Astrocyte of the spinal cord (primary cell): Measurements from ENCODE around the gene AKAP12.

Source experiments
- DNase-seq: peaks from one replicate; pipeline ENCODE4 v3.0.0; 2011; ENCODE audit warnings: low read depth, low spot score
- H3K4me3 ChIP-seq: 2 replicates; pipeline ENCODE4 v1.5.1; 2011; ENCODE audit warnings: low read depth, mild to moderate bottlenecking, low read length, moderate library complexity
- in situ Hi-C: cut with HindIII; loops from 2 replicates; pipeline ENCODE4 v1.10.0; 2017; ENCODE audit warnings: low sequenced_read_pairs
- TF ChIP-seq, protein P1 (sequence below): IDR thresholded peaks from 2 replicates; pipeline ENCODE4 v1.5.1; 2012; ENCODE audit warnings: low read depth, mild to moderate bottlenecking, low read length, inconsistent platforms

AKAP12 gene

DNA sequence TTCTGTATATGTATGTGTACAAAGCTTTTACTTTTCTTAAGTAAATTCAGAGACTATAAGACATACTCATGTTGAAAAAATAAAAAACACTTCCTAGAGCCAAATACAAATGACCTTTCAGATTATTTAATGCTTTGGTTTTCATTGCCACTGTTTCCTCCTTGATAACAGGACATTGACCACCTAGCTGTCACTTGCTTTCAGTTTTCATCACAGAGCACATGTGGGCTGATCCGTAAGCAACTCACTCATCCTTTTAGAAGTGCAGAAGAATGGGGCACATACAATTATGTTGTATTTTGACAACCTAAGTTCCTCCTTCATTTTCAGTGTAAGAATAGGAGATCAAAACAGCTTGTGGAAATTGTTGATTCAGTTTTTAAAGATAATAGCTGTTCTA, 145.4 kb downstream of the AKAP12 start:
- no peak for DNase-seq
- H3K4me3 ChIP-seq, result no peak overlapping the region
- in situ Hi-C loops, result no loop called here
- TF ChIP-seq, protein P1, sequence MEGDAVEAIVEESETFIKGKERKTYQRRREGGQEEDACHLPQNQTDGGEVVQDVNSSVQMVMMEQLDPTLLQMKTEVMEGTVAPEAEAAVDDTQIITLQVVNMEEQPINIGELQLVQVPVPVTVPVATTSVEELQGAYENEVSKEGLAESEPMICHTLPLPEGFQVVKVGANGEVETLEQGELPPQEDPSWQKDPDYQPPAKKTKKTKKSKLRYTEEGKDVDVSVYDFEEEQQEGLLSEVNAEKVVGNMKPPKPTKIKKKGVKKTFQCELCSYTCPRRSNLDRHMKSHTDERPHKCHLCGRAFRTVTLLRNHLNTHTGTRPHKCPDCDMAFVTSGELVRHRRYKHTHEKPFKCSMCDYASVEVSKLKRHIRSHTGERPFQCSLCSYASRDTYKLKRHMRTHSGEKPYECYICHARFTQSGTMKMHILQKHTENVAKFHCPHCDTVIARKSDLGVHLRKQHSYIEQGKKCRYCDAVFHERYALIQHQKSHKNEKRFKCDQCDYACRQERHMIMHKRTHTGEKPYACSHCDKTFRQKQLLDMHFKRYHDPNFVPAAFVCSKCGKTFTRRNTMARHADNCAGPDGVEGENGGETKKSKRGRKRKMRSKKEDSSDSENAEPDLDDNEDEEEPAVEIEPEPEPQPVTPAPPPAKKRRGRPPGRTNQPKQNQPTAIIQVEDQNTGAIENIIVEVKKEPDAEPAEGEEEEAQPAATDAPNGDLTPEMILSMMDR, result no peak

DNA sequence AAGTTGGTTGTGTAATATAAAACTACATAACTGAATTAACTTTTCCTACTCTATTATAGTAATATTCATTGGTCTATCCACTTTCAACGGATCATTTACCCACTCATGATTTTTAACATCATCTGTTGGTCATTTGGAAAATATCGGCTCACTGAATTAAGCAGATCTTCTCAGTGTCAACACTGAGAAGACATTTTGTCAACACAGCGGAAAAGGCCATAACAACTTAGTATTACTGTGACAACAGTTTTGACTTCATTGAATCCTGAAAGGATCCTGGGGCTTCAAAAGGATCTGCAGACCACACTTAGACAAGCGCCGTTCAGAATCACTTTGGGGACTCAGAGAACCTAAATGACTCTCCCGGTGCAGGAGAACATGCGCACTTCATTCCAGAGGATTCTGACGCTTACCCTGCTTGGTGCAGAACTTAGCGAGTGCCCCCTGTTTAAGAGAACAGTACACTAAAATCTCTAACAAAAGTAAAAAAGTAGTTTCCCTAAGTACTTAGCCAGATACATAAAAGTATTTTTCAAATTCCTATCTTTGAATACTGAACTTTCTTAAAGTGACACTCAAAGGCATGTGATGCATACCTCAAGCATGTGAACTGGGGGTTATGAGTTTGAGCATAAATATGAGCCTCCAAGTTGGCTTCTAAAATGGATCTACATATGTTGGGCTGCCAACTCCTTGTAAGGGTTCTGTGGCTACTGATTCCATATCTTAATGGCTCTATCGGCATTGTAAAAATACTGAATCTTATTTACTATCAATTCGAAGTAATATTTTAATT, 147.6 kb downstream of the AKAP12 start:
- peak; percentile 50 for DNase-seq
- in situ Hi-C loops, result no loop called here

DNA sequence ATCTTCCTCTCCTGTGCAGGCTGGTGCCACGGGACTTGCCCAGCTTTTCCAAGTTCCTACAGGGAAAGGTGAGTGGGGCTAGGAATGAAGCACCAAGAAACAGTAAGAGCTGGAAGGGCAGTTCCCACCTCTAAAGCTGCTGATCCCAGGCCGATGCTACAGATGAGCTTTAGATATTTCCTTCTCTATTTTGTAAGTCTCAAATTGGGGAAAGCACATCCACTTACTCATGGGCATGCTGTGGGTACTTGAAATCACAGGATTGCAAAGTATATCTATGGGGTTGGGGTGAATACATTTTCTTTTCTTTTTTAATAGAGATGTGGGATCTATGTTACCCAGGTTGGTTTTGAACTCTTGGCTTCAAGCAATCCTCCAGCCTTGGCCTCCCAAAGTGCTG, 148.5 kb downstream of the AKAP12 start:
- TF ChIP-seq, protein P1, result no peak
- in situ Hi-C loops, result no loop called here
- H3K4me3 ChIP-seq, result no peak overlapping the region
- no peak for DNase-seq

More for the DNA sequence above, 147.6 kb downstream of the AKAP12 start:
- no peak overlapping the region for H3K4me3 ChIP-seq
- TF ChIP-seq, protein P1, result no peak

DNA sequence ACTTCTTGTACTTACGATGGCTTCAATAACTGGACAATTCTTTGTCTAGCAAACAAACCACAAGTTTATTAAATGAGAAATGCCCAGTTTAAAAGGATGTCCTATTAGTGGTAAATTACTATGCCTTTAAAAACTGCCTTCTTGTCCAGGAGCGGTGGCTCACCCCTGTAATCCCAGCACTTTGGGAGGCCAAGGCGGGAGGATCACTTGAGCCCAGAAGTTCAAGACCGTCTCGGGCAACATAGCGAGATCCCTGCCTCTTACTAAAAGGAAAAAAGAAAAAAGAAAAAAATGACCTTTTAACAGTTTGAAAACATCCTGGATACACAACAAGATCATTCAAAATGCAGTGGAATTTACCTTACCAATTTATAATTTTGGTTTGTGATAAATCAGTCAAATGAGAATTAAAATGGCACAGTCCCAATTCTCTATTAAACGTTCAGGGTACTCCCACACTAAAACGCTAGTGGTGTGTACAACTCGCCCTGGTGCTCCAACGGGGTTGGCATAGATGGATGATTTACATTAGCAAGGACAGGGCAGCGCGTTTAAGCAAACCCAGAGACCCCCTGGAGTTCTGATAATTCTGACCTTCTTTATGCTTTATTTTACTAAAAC, 149.3 kb downstream of the AKAP12 start:
- TF ChIP-seq, protein P1, result no peak
- in situ Hi-C loops, result no loop called here
- peak overlapping the region; percentile 58 for H3K4me3 ChIP-seq
- DNase-seq, result no peak

DNA sequence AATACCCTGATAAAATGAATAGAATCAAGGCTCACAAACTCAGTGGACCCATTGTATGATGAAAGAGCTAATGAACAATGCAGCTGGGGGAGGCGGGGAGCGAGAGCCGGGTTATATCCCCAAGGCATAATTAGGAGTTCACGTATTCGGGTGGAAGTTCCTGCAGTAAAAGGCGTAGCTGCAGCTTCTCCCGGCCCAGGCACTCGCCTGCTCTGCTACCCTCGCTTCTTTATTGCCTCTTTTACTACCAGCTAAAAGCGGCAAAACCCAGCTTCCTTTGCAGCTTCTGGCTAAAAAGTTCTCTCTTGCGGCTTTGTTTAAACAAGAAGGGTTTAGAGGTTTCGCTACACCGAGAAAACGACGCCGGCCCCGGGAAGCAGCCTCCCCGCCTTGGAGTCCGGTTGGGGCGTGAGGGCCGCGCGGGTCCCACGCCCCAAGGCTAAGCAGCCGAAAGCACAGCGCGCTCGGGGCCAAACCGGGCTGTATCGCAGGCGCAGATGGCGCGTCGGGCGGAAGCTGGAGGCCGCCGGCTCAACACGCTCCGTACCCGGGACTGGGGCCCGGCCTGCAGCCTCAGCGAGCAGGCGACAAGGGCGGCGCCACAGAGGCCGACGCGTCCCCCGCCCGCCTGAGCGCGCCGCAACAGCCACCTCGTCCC, 150.0 kb downstream of the AKAP12 start:
- H3K4me3 ChIP-seq, result peak overlapping the region; percentile 58
- in situ Hi-C loops, result no loop called here
- TF ChIP-seq, protein P1, result no peak
- peak; percentile 74 for DNase-seq

DNA sequence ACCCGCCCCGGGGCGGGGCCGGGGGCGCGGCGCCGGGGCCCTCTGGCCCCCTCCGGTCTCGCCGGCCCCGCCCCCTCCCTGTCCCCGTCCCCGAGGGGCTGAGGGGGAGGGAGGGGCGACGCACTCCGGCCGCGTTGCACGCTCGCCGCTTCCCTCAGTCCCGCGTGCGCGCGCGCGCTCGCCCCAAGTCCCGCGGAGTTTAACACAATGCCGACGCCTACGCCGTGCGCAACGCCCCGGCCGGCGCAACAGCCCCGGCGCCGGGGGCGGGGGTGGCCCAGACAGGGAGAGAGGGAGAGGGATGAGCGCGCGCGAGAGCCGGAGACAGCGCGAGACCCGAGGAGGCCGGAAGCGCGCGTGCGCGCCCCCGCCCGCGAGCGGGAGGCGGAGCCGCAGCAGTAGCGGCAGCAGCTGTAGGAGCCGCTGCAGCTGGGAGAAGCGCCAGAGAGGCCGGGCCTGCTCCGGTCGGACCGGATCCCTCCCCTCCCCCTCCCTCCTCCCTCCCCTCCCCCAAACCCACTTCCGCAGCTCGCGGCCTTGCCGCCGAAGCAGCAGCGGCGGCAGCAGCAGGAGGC, 150.6 kb downstream of the AKAP12 start:
- peak; percentile 100 for DNase-seq
- H3K4me3 ChIP-seq, result peak overlapping the region; percentile 69
- in situ Hi-C loops, result no loop called here
- TF ChIP-seq, protein P1, result no peak
